ENCODE measurements around the gene YARS1. TPM values are rescaled to one million over a fixed set of nuclear protein-coding genes. Genes with fewer than 3 reads are reported as not detected.

Gene YARS1
- total RNA-seq, 1 experiment from 2014 or later, result 109 TPM

- no peak for DNase-seq (ENCODE audit: low read depth)
Observed at GRCh38 chr1:32746130-32746529, 71.0 kb downstream of the YARS1 start.

GRCh38 chr1:32744071-32744425 lies 73.1 kb downstream of the YARS1 start:
- DNase-seq (ENCODE audit: low read depth), result no peak

GRCh38 chr1:32743380-32744070 lies 73.6 kb downstream of the YARS1 start:
- DNase-seq (ENCODE audit: low read depth), result peak; percentile 35

- no peak for DNase-seq (ENCODE audit: low read depth)
Observed at GRCh38 chr1:32742956-32743355, 74.2 kb downstream of the YARS1 start.

GRCh38 chr1:32742199-32742947 lies 74.8 kb downstream of the YARS1 start:
- DNase-seq (ENCODE audit: low read depth), result no peak

- DNase-seq (ENCODE audit: low read depth), result peak; percentile 35
Observed at GRCh38 chr1:32741413-32742198, 75.6 kb downstream of the YARS1 start.

- no peak for DNase-seq (ENCODE audit: low read depth)
Observed at GRCh38 chr1:32741059-32741412, 76.1 kb downstream of the YARS1 start.

- DNase-seq (ENCODE audit: low read depth), result no peak
Observed at GRCh38 chr1:32736812-32737791, 80.1 kb downstream of the YARS1 start.

- peak; percentile 51 for DNase-seq (ENCODE audit: low read depth)
Observed at GRCh38 chr1:32733582-32734321, 83.4 kb downstream of the YARS1 start.

GRCh38 chr1:32729254-32730046 lies 87.7 kb downstream of the YARS1 start:
- DNase-seq (ENCODE audit: low read depth), result no peak

- no peak for DNase-seq (ENCODE audit: low read depth)
Observed at GRCh38 chr1:32728413-32729077, 88.6 kb downstream of the YARS1 start.

GRCh38 chr1:32727876-32728275 lies 89.3 kb downstream of the YARS1 start:
- no peak for DNase-seq (ENCODE audit: low read depth)

GRCh38 chr1:32725615-32725982 lies 91.6 kb downstream of the YARS1 start:
- DNase-seq (ENCODE audit: low read depth), result no peak

Other genes with a start within 250 kb of the YARS1 start
- gene ZBTB8OS, start 166.8 kb downstream of the YARS1 start, total RNA-seq (2014; rRNA removed; shearing (Covaris generic)), result 62.4 and 83.5 TPM in 2 replicates
- gene RBBP4, start 166.2 kb downstream of the YARS1 start, total RNA-seq (2014; rRNA removed; shearing (Covaris generic)), result 83.0 and 90.5 TPM in 2 replicates
- gene SYNC, start 114.6 kb downstream of the YARS1 start, total RNA-seq (2014; rRNA removed; shearing (Covaris generic)), result 20.5 and 21.5 TPM in 2 replicates
- 24.4 and 25.0 TPM in 2 replicates for gene S100PBP, start 295 bp upstream of the YARS1 start, total RNA-seq (2014; rRNA removed; shearing (Covaris generic))
- gene FNDC5, start 53.6 kb upstream of the YARS1 start, total RNA-seq (2014; rRNA removed; shearing (Covaris generic)), result 0.48 and 2.0 TPM in 2 replicates
- gene HPCA, start 69.1 kb upstream of the YARS1 start, total RNA-seq (2014; rRNA removed; shearing (Covaris generic)), result not detected in 2 replicates
- gene TMEM54, start 84.0 kb upstream of the YARS1 start, total RNA-seq (2014; rRNA removed; shearing (Covaris generic)), result 110 and 148 TPM in 2 replicates
- gene RNF19B, start 147.5 kb upstream of the YARS1 start, total RNA-seq (2014; rRNA removed; shearing (Covaris generic)), result 9.8 and 10.3 TPM in 2 replicates
- 263 and 350 TPM in 2 replicates for gene AK2, start 219.5 kb upstream of the YARS1 start, total RNA-seq (2014; rRNA removed; shearing (Covaris generic))

All from RPMI7951 (cell line).